GM18873 (cell line): ENCODE results near the gene ARHGEF3.
A peak's percentile ranks its signal among the peaks of the same experiment; 100 is the strongest.

Experiments
- ATAC-seq: cut with Tn5 transposase; IDR thresholded peaks from one replicate; pipeline ENCODE4 v1.9.1; 2021; ENCODE audit warnings: mild to moderate bottlenecking, moderate library complexity, moderate number of reproducible peaks; ENCODE audit not compliant: unreplicated experiment, low FRiP score

The ARHGEF3 gene, protein sequence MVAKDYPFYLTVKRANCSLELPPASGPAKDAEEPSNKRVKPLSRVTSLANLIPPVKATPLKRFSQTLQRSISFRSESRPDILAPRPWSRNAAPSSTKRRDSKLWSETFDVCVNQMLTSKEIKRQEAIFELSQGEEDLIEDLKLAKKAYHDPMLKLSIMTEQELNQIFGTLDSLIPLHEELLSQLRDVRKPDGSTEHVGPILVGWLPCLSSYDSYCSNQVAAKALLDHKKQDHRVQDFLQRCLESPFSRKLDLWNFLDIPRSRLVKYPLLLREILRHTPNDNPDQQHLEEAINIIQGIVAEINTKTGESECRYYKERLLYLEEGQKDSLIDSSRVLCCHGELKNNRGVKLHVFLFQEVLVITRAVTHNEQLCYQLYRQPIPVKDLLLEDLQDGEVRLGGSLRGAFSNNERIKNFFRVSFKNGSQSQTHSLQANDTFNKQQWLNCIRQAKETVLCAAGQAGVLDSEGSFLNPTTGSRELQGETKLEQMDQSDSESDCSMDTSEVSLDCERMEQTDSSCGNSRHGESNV

DNA sequence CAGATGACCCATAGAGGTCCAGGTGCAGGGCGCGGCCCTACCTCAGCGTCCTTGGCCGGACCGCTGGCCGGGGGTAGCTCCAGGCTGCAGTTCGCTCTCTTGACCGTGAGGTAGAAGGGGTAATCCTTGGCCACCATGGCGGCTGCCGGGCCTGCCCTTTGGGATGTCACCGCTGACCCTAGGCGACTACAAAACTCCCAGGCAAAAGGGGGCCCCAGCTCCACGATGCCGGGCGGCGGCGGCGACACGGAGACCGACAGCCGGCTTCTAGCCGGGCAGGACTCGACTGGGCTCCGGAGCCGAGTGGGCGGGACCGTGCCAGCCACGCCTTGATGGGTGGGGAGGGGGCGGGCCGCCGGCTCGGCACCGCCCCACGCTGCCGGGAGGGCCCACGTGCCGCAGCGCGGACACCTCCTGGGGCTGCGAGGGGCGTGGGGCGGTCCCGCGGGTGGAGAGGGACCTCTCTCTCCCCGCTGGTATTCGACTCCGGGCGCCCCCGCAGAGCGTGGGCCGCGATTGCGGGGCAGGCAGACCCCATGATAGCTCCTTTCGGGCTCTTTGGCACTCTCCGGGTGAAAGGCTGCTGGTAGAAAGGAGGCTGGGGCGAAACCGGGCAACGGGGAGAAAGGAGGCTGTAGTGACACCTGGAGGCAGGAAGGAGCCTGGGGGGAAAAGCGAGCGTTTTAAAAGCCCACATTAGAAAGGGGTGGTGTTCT, at the start of gene ARHGEF3:
Gene ARHGEF3 (minus strand): TSS at position 288 of the 716 bp plus-strand sequence. CDS start 151 bp downstream, at position 137.
- ATAC-seq = peak; percentile 67

DNA sequence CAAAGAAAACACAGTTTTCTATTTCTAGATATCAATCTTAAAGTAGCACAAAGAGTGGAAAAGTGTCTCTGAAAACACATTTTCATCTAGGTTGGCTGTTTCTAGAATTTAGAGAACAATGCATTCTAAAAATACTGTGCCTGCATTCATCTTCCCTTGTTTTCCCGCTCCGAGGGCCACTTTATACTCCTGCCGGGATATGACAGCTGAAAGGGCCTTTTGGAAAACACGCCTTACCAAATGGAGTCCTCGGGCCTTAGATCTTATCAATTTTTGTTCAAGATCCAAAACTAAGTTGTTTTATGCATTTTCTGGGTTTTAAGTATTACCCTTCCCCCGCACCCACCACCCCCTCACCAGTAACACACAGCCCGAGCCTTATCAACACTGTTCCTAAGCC, 47.9 kb upstream of the ARHGEF3 start:
- no peak for ATAC-seq

DNA sequence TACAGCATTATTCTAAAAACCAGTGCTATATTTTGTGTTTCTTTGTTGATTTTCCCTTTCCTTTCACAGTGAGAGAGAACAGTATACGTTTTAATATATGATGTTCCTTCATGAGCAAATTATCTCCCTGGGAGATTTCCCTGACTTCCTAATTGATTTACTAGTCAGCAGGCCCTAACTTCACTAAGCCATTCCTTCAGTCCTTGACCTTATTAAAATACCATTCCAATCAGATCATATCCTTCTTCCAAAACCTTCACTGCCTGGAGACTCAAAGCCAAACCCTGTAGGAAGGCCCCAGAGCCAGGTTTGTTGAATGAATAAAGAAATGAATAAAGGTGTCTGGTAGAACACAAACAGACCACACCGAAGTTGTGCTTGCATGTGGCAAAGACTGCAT, 43.8 kb upstream of the ARHGEF3 start:
- no peak for ATAC-seq

DNA sequence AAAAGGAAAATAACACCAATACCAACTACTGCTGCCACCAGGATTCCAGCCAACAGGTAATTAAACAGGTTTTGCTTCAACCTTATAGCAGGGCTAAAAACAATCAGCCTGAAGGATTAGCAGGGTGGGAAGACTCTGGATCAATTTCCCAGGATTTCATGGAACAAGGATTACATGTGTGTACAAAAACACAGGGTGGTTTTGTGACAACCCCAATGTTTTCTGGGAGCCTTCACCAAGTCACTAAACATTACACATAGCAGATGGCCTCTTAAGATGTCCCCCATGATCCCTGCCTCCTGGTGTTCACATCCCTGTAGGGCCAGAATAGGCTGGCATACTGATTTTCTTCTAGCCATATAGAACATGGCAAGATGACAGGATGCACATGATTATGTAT, 42.8 kb upstream of the ARHGEF3 start:
- ATAC-seq = no peak

DNA sequence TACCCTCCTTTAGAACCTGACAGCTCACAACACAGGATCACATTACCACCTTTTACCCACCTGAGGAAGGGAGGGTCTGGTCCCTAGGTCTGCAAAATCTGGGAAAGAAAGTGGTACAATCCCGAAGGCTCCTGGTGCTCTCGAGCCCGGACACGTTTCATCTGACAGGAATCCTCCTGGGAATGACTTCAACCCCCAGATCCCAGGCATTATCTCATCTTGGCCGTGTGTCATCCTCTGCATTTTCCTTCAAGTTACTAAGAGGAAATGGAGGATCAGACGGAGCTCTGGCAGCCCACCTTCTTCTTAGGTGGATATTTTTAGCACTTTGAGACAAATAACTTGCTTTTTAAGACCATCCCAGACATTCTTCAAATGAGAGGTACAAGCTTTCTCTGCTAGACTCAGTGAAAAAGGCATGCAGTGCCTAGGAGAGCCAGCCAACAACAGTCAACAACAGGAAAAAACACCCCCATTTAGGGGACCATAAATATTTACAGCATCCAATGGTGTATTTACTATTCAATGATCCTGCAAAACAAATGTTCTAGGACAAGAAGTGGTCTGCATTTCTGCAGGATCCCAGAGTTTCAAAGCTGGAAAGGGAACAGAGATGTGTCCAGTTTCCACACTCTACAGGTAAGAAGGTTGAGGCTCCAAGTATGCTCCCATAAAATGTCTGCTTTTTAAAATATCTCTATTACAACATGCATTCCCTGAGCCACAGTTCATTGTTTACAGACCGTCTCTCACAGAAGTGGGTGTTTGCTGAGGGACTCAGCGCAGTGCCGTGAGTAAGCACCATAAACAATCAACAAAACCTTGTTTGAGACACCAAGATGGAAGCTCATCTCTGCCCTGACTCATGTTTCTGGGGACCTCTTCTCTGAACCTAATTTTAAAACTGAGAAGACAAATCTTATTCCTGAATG, 38.3 kb upstream of the ARHGEF3 start:
- ATAC-seq = no peak

DNA sequence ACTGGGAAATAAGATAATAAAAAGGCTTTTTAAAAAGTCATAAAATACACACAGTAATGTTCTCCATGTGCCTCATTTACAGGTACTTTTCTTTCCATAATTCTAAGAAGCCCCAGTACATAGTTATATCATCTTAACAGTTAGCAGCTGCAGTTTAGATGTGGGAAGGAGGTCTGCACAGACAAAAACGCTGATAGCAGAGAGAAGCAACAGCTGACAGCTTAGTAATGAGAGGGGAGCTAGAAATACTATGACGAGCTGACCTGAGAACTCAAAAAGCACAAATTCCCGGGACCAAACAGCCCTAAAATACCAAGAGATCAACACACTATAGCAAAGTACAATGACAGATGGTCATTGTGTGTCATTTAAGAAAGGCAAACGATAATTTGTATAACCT, 36.7 kb upstream of the ARHGEF3 start:
- no peak for ATAC-seq

DNA sequence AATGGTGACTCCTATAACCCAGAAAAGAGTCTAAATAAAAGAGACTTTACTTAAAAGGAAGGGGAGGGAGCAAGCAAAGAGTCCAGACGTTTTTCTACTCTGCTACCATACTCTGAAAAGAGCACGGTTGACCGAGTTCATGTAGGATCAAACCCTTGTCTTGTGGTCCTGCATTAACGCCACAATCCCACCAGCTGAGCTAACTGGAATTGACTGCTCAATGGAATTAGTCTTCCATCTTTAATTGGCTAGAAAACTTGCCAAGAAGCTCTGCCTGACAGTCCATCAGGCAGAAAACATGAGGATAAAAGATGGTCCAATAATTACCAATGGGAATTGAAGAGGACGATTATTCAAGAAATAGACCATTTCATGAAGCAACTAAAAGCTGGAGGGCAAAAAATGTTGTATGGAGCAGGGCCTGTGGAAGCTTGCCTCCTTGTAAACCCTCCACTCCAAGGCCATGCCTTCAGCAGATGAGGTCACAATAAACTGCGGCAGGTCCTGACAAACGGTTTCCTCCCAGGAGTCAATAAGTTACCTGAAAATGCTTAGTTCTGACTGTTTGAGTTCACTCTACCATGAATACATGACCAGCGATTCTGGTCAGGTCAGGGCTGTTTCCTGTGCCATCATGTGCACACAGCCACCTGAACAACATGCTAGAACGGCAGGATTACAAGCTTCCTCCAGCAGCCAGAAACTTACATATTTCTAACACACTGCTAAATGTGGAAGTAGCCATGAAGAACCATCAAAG, 35.6 kb upstream of the ARHGEF3 start:
- ATAC-seq = peak; percentile 82

DNA sequence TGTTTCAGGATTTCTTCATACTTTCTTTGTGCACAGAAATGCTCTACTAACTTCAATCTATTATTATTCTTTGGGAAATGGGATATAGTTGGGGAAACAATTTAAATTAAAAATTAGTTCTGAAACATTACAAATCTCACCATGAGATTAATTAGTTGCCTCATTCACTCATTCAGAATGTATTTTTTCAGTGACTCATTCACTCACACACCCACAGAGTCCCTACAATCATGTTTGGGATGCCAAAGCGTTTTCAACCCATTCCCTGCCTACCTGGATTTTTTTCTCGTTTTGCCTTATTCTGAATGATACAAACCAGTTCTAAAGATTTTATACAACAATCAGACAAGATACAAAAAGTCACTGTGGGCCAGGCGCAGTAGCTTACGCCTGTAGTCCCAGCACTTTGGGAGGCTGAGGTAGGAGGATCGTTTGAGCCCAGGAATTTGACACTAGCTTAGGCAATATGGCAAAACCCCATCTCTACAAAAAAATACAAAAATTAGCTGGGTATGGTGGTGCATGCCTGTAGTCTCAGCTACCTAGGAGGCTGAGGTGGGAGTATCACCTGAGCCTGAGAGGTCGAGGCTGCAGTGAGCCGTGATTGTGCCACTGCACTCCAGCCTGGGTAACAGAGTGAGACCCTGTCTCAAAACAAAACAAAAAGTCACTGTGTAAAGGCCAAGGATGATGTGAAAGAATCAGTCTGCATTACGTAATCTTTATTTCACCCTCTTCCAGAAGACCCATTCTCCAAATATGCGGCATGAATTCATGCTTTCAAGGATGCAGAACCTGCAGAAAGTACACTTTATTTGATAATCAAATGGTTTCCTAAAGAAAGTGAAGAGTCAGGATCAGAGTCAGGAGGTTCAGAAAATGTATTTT, 34.8 kb upstream of the ARHGEF3 start:
- no peak for ATAC-seq

DNA sequence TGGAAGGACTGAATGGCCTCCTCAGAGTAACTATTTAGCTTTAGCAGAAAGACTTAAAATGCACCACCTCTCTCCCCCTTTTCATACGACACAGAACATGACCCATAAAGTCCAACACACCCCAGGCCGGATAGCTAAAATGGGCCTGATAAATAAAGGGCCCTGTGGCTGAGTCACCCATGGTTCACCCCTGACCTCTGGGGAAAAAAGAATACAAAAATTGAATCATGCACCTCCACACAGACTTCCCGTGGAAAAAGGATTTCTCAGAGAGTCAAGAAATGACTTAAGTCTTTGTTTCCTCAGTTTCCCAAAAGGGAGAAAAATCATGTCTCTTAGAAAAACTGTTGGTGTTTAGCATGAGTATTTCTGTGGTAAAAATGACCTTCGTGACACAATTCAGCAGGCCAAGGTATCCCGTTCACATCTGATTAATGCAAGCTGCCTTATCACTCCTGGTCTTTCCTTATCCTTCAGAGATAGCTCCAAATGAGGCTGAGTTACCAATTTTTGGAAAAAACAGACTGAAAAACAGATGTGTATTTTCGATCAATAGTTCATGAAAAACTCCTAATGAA, 34.0 kb upstream of the ARHGEF3 start:
- no peak for ATAC-seq

DNA sequence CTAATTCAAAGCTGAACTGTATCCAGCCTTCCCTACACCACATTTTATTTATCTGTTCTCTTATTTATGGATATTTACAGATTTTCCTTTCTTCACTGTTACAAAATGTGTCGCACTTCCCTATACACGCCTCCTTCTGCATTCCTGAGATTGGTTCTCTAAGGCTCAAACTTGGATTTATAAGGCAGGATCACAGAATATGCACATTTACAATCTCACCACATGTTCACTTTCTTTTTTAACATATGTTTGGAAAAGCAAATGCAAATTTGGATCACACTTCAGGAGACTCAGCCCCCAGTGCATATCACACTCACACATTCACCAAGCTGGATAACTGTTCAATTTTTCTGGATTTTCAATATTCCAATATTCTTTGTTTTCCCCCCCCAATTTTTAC, 31.8 kb upstream of the ARHGEF3 start:
- no peak for ATAC-seq

DNA sequence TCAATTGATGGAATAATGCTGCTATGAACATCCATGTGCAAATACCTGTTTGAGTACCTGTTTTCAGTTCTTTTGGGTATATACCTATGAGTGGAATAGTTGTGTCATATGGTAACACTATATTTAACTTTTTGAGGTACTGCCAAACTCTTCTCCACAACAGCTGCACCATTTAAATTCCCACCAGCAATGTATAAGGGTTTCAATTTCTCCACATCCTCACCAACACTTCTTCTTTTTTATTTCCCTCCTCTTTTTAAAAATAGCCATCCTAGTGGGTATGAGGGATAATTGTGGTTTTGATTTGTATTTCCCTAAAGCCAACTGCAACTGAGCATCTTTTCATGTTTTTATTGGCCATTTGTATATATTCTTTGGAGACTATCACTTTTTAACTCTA, 31.3 kb upstream of the ARHGEF3 start:
- no peak for ATAC-seq

DNA sequence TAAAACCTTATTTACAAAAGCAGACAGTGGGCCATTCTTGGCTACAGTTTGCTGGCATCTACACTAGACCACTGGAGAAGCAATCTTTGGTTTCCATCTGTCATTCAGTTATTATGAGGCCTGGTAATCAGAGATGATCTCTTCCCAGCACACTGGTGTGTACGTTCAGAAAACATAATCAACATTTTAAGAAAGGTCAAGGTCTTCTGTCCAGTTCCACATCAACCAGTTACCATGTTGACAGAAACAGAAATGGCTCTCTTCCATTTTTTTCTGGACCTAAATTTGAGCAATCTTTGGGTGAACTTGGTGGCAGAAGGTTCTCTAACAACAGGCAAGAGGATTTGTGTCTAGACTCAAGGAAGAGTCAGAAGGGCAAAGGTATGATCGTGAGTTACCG, 29.8 kb upstream of the ARHGEF3 start:
- no peak for ATAC-seq

DNA sequence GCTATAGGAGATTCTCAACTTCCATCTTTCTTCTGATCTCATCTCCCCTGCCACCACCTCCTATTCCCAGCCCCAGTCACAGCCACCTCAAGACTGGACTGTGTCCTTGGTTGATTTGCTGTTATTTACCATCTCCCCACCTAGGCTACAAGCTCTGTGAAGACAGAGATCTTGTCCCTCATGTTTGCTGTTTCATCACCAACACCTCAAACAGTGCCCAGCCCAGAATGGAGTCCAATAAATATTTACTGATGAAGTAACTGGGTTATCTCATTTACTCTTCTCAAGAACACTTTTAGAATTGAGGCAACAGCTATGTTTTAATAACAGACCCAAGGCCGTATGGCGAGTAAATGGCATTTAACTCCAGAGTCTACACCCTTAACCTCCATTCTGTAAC, 29.1 kb upstream of the ARHGEF3 start:
- ATAC-seq = no peak

DNA sequence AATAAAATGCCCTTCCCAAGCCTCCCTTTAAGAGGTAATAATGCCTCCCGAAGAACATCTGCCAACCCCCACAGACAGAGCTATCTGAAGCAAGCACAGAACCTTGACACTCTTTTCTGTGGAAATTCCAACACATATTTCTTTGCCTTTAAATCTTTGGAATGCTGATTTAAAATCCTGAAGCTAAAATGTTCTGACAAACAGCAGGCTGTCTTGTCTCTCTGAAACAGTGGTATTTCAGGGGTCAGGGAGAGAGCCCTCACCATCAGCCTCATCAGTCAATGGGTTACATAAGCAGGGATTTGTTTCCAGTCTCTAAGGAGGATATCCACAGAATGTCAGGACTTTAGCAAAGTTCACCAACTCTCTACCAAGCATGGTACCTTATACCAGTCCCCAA, 27.8 kb upstream of the ARHGEF3 start:
- ATAC-seq = no peak

DNA sequence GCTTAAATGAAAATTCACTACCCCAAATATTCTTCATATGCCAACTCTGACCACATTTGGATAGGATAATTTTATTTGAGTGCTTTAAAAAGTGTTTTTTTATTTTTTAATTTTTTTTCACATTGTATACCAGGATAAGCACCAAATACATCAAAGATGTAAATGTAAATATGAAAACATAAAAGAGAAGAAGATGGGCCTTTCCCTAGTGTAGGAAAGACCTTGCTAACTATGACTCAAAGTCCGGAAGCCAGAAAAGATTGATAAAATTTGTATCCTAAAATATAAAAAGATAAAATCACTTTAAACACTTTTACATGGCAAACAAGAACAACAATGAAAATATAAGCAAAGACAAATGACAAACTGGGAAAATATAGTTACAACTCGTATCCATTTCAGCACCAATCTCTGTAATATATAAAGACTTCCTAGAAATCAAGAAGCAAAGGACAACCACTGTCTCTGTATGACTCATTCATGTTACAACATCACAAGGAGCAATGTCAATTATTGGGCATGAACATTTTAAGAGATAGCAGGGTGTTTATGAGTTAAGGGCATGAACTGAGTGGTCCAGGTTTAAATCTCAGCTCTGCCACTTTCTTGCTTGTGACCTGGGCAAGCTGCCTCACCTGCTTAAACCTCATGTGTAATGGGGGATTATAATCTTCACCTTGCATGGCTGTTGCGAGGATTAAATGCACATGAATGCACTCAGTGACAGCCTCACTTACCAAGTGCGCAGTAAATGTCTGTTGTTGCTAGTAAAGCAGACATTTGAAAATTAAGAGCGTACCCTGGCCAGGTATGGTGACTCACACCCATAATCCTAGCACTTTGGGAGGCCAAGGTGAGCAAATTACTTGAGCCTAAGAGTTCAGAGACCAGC, 25.3 kb upstream of the ARHGEF3 start:
- no peak for ATAC-seq

DNA sequence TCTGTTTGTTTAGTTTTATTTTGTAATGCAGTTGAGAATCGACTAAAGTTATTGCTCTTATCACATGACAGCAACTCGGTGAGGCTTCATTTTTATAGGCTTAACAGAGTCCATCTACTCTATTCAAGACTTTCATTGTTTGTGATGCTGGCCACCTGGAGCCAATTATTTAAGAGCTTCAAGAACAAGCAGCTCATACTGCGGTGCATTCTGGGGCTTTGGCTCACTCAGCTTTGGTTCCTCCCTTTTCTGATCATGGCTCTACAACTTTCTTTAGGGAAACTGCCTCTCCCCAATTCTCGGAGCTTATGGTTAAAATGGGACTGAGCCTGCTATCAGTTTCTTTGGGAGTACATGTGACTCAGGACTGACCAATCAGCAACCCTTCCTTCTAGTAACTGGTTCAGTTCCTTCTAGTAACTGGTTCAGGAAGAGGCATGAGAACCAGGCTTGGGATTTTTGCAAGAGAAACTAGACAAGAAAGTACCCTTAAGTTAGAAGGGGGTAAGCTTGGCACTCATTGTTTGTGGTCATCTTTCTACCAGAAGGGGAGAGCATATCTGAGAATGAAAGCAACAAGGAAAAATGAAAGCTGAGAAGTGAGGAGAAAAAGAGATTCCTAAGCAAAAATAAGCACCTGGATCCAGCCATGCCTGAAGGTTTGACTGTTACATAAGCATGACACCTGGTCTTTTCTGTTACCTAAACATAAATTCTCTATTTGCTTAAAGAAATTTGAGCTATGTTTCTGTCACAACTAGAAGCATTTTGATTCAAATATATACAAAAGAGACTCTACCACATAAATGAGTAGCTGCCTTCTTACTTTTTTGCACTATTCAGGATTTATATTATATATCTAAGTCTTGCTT, 24.1 kb upstream of the ARHGEF3 start:
- no peak for ATAC-seq
